ENCODE results near the gene COQ5. TPM values are rescaled to one million over a fixed set of nuclear protein-coding genes. Genes with fewer than 3 reads are reported as not detected.
A peak's percentile ranks its signal among the peaks of the same experiment; 100 is the strongest.

Gene COQ5
- total and polyA plus RNA-seq, 4 donors = 25.0 to 33.6 (median 30.6) TPM

DNA sequence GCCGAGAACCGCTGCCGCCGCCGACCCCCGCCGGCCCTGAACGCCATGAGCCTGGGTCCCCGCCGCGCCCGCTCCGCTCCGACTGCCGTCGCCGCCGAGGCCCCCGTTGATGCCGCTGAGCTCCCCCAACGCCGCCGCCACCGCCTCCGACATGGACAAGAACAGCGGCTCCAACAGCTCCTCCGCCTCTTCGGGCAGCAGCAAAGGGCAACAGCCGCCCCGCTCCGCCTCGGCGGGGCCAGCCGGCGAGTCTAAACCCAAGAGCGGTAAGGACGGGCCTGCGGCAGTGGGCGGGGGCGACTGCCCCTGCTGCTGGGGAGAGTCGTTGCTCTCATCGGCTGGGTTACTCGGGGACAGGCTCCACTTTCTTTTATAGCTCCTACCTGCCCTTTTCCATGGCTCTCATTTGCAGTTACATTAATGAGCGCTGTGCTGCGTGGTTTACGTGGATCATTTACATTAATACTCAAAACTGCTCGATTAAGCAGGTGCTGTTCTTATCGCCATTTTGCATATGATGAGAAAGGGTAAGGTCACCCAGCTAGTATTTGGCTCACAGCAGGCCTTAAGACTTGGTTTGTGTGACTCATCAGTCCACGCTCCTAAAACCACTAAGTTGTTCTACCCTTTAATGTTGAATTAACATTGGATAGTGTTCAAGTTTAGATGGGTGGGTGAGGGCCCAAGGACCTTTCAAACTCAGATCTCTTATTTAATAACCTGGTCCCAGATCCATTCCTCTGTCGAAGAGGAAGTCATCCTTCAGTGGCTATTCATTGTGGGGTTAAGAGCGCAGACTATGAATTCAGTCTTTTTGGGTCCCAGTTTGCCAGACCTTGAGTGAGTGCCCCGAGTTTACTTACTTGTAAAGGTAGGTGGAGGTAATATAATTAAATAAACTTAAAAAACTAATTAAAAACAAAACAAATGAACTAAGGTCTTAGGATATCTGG is 6.0 kb upstream of the COQ5 start:
- H3K9me3 ChIP-seq (ENCODE audit: control insufficient read depth in 4 of 4, low read length in 3 of 4) = no peaks in the 10 kb centered on the region
- peaks cover 12 to 45% (median 38%) of the 10 kb centered on the region in 4 donors for H3K4me1 ChIP-seq (ENCODE audit: control insufficient read depth in 4 of 4, insufficient read depth in 4 of 4, low read length in 3 of 4)
- peak; percentile 33 for TF ChIP-seq YY1 (IDR thresholded peaks at IDR 0.05)
- TF ChIP-seq, protein P1, sequence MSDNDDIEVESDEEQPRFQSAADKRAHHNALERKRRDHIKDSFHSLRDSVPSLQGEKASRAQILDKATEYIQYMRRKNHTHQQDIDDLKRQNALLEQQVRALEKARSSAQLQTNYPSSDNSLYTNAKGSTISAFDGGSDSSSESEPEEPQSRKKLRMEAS (IDR thresholded peaks at IDR 0.05) = no peak
- TF ChIP-seq JUND (IDR thresholded peaks at IDR 0.05) = peak in 1 of 2 donors; percentile 43
- peak in 1 of 2 donors; percentile 49 for TF ChIP-seq RXRA (IDR thresholded peaks at IDR 0.05)
- TF ChIP-seq HNF4A (conservative IDR thresholded peaks at IDR 0.05) = no peak
- no peak for TF ChIP-seq NR2F2 (IDR thresholded peaks at IDR 0.05)
- TF ChIP-seq EGR1 (IDR thresholded peaks at IDR 0.05; ENCODE audit: low read depth in 2 of 2) = no peak
- H3K27me3 ChIP-seq (ENCODE audit: control insufficient read depth in 4 of 4, insufficient read depth in 4 of 4, low read length in 3 of 4) = no peaks in the 10 kb centered on the region
- 1% methylated on average over 52 of the region's 52 CpGs for WGBS
- DNase-seq (ENCODE audit: low spot score) = peak; percentile 70
- peak overlapping the region; percentile 90 to 99 (median 93) for H3K4me3 ChIP-seq (ENCODE audit: low read depth in 1 of 3, low read length in 3 of 3)
- peak overlapping the region; percentile 94 to 97 for H3K9ac ChIP-seq (ENCODE audit: low read depth in 1 of 2, low read length in 2 of 2)
- peak overlapping the region; percentile 83 to 91 for H3K27ac ChIP-seq (ENCODE audit: low read depth in 1 of 2, low read length in 2 of 2)
- H3K36me3 ChIP-seq (ENCODE audit: control insufficient read depth in 4 of 4, insufficient read depth in 3 of 4, low read depth in 1 of 4, low read length in 3 of 4) = peaks cover 0 to 3% (median 0%) of the 10 kb centered on the region in 4 donors

DNA sequence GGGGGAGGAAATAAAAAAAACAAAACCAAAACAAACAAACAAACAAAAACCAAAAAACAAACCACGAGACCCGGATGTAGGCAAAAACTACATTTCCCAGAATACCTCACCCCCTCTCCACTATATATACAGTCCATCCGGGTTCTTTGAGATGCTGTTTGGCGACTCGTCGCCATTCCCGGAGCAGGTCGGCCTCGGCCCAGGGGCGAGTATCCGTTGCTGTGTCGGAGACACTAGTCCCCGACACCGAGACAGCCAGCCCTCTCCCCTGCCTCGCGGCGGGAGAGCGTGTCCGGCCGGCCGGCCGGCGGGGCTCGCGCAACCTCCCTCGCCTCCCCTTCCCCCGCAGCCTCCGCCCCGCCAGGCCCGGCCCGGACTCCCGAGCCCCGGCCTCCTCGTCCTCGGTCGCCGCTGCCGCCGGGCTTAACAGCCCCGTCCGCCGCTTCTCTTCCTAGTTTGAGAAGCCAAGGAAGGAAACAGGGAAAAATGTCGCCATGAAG is 5.3 kb upstream of the COQ5 start, which contains the start of gene RNF10:
Gene RNF10, plus strand, starts transcription at position 154 of the 500 bp plus-strand sequence. CDS start 456 bp downstream, outside the sequence.
- peak; percentile 85 for DNase-seq (ENCODE audit: low spot score)
- H3K27ac ChIP-seq (ENCODE audit: low read depth in 1 of 2, low read length in 2 of 2) = peak within 1 kb of the TSS; percentile 83 to 91
- H3K9ac ChIP-seq (ENCODE audit: low read depth in 1 of 2, low read length in 2 of 2) = peak within 1 kb of the TSS; percentile 94 to 97
- peaks cover 7 to 43% (median 37%) of the 10 kb centered on the region in 4 donors for H3K4me1 ChIP-seq (ENCODE audit: control insufficient read depth in 4 of 4, insufficient read depth in 4 of 4, low read length in 3 of 4)
- under 1% methylated on average over 43 of the region's 43 CpGs for WGBS
- no peaks in the 10 kb centered on the region for H3K36me3 ChIP-seq (ENCODE audit: control insufficient read depth in 4 of 4, insufficient read depth in 3 of 4, low read depth in 1 of 4, low read length in 3 of 4)
- no peak for TF ChIP-seq TAF1 (conservative IDR thresholded peaks at IDR 0.05)
- TF ChIP-seq, protein P1 (IDR thresholded peaks at IDR 0.05) = no peak
- TF ChIP-seq SP1 (IDR thresholded peaks at IDR 0.05) = peak; percentile 19
- no peak for TF ChIP-seq HNF4A (conservative IDR thresholded peaks at IDR 0.05)
- TF ChIP-seq, protein P2, sequence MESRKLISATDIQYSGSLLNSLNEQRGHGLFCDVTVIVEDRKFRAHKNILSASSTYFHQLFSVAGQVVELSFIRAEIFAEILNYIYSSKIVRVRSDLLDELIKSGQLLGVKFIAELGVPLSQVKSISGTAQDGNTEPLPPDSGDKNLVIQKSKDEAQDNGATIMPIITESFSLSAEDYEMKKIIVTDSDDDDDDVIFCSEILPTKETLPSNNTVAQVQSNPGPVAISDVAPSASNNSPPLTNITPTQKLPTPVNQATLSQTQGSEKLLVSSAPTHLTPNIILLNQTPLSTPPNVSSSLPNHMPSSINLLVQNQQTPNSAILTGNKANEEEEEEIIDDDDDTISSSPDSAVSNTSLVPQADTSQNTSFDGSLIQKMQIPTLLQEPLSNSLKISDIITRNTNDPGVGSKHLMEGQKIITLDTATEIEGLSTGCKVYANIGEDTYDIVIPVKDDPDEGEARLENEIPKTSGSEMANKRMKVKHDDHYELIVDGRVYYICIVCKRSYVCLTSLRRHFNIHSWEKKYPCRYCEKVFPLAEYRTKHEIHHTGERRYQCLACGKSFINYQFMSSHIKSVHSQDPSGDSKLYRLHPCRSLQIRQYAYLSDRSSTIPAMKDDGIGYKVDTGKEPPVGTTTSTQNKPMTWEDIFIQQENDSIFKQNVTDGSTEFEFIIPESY (IDR thresholded peaks at IDR 0.05) = peak; percentile 19
- TF ChIP-seq, protein P3, sequence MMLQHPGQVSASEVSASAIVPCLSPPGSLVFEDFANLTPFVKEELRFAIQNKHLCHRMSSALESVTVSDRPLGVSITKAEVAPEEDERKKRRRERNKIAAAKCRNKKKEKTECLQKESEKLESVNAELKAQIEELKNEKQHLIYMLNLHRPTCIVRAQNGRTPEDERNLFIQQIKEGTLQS (IDR thresholded peaks at IDR 0.05) = no peak
- TF ChIP-seq EGR1 (IDR thresholded peaks at IDR 0.05; ENCODE audit: low read depth in 2 of 2) = no peak
- no peak for TF ChIP-seq JUND (IDR thresholded peaks at IDR 0.05)
- TF ChIP-seq GABPA (IDR thresholded peaks at IDR 0.05 in 1 of 2, conservative IDR thresholded peaks at IDR 0.05 in 1 of 2) = peak in 1 of 2 donors; percentile 37
- TF ChIP-seq, protein P4, sequence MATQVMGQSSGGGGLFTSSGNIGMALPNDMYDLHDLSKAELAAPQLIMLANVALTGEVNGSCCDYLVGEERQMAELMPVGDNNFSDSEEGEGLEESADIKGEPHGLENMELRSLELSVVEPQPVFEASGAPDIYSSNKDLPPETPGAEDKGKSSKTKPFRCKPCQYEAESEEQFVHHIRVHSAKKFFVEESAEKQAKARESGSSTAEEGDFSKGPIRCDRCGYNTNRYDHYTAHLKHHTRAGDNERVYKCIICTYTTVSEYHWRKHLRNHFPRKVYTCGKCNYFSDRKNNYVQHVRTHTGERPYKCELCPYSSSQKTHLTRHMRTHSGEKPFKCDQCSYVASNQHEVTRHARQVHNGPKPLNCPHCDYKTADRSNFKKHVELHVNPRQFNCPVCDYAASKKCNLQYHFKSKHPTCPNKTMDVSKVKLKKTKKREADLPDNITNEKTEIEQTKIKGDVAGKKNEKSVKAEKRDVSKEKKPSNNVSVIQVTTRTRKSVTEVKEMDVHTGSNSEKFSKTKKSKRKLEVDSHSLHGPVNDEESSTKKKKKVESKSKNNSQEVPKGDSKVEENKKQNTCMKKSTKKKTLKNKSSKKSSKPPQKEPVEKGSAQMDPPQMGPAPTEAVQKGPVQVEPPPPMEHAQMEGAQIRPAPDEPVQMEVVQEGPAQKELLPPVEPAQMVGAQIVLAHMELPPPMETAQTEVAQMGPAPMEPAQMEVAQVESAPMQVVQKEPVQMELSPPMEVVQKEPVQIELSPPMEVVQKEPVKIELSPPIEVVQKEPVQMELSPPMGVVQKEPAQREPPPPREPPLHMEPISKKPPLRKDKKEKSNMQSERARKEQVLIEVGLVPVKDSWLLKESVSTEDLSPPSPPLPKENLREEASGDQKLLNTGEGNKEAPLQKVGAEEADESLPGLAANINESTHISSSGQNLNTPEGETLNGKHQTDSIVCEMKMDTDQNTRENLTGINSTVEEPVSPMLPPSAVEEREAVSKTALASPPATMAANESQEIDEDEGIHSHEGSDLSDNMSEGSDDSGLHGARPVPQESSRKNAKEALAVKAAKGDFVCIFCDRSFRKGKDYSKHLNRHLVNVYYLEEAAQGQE (IDR thresholded peaks at IDR 0.05) = peak; percentile 54
- TF ChIP-seq FOXA1 (IDR thresholded peaks at IDR 0.05) = no peak
- TF ChIP-seq YY1 (IDR thresholded peaks at IDR 0.05) = peak; percentile 89
- no peak for TF ChIP-seq RXRA (IDR thresholded peaks at IDR 0.05)
- no peak for TF ChIP-seq RAD21 (IDR thresholded peaks at IDR 0.05)
- TF ChIP-seq FOXA2 (IDR thresholded peaks at IDR 0.05) = no peak
- TF ChIP-seq NR2F2 (IDR thresholded peaks at IDR 0.05) = no peak
- TF ChIP-seq HNF4G (IDR thresholded peaks at IDR 0.05) = no peak
- TF ChIP-seq, protein P5, sequence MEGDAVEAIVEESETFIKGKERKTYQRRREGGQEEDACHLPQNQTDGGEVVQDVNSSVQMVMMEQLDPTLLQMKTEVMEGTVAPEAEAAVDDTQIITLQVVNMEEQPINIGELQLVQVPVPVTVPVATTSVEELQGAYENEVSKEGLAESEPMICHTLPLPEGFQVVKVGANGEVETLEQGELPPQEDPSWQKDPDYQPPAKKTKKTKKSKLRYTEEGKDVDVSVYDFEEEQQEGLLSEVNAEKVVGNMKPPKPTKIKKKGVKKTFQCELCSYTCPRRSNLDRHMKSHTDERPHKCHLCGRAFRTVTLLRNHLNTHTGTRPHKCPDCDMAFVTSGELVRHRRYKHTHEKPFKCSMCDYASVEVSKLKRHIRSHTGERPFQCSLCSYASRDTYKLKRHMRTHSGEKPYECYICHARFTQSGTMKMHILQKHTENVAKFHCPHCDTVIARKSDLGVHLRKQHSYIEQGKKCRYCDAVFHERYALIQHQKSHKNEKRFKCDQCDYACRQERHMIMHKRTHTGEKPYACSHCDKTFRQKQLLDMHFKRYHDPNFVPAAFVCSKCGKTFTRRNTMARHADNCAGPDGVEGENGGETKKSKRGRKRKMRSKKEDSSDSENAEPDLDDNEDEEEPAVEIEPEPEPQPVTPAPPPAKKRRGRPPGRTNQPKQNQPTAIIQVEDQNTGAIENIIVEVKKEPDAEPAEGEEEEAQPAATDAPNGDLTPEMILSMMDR (IDR thresholded peaks at IDR 0.05; ENCODE audit: low read depth, low read length, missing input control) = no peak
- H3K4me3 ChIP-seq (ENCODE audit: low read depth in 1 of 3, low read length in 3 of 3) = peak within 1 kb of the TSS; percentile 90 to 99 (median 93)
- H3K27me3 ChIP-seq (ENCODE audit: control insufficient read depth in 4 of 4, insufficient read depth in 4 of 4, low read length in 3 of 4) = no peaks in the 10 kb centered on the region
- no peaks in the 10 kb centered on the region for H3K9me3 ChIP-seq (ENCODE audit: control insufficient read depth in 4 of 4, low read length in 3 of 4)
